Activated CD4-positive, CD25-positive, alpha-beta regulatory T cell (primary cell): Measurements from ENCODE around the gene E2F1.
"Not testable (repeated sequence)": the region's sequence is repeated elsewhere in the genome, so short reads cannot be mapped to it uniquely, and the experiment has no call there.

Source experiments
- DNase-seq, 4 experiments: peaks; one replicate each; lab custom pipeline; 2025; lab: John Stamatoyannopoulos, UW

The E2F1 gene

GRCh38 chr20:33658929-33659328 is 27.3 kb downstream of the E2F1 start:
- no peak for DNase-seq

DNA sequence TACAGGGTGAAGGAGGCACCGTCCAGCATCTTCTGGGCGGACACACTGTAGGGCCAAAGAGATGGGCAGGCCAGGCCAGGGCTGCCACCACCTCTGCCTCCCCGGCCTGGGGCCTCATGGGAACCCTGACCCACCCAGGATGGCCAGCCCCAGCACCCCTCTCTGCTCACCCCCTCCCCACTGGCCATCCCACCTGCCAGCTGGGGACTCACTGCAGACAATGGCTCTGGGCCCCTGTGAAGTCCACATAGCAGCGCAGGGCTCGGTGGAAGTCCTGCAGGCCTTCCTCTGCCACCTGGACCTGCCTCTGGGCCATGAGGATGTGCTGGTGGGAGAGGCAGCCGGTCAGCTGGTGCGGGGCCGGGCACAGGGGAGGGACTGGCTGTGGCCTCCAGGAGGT is 27.7 kb downstream of the E2F1 start:
- DNase-seq, result no peak

DNA sequence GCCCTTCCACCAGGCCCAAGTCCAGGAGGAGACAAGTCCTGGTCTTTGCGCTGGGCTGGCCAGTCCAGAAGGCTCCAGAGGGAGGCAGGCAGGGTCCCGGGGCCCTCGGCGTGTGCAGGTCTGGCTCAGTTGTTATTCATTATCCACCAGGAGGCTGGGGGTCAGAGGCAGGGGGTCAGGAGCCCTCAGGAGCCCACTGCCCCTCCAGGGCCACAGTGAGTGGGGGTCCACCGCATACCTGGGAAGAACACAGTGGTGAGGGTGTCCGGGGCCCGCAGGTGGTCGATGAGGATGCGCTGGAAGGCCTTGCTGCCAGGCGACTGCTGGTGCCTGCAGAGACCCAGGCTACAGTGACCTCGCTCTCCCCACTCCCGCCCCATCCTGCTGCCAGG is 28.5 kb downstream of the E2F1 start:
- no peak for DNase-seq

DNA sequence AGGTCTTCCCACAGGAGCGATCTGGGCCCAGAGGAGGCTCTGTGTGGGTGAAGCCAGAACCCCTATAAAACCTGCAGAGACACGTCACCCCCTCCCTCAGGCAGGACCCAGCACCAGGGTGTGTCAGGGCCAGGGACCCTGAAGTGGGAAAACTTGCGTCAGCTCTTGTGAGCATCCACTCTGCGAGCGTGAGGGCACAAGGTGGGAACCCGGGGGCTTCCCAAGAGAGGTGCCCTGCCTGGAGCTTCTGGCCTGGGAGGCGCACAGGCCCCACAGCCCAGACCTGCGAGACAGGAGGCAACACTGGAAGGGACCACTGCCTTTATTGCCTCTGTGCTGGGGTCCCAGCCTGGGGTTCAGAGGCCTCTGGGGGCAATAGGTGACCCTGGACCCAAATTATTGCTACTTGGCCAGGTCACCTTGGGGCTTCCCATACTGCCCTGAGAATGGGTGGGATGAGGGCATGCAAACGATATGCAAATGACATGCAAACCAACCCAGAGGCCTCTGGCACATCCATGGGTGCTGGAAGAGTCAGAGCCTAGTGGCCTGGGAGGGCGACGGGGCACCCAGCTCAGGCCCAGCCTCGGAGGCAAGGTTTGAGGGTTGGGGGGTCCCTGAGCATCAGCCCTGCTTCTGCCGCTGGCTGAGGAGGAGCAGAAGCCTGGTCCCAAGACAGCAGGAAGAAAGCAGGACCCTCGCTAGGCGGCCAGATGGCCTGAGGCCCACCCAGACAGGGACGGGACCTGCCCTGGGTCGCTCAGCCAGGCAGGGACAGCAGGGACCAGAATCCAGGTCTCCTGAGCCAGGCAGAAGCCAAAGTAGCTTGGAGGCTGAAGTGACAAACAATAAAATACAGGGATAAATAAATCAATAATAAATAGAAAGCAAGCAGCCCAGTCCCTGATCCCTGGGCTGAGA is 29.1 kb downstream of the E2F1 start:
- no peak for DNase-seq

DNA sequence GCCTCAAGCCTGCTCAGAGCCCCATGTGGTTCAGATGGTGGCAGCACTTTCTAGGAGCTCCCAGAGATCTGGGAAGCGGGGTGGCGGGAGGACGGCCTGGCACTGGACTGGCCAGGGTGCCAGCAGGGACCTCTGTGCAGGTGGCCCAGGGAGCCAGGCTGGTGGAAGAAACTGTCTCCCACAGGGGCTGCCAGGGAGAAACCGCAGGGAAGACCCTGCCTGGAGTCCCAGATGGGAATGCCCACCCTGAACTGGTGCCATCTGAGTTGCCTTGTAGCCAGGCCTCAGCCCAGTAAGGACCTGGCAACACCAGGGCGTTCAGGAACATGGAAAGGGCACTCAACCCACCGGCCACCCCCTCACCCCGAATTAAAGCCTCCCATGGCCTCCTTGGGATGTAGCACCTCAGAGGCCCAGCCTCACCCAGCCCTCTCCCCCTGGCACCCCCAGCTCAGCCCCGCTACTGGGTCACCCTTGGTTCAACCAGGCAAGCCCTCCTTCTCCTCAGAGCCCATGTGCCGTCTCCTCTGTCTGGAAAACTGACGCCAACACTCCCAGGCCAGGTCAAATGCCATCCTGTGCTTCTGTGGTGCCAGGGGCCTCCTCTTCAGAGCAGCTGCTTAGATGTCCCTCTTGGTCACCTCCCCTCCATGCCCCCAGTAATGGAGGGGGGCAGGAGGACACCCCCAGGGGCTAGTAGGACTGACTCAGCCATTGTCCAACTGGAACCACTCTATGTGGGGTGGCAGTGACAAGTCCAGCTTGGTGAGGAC is 30.0 kb downstream of the E2F1 start:
- DNase-seq, result no peak

DNA sequence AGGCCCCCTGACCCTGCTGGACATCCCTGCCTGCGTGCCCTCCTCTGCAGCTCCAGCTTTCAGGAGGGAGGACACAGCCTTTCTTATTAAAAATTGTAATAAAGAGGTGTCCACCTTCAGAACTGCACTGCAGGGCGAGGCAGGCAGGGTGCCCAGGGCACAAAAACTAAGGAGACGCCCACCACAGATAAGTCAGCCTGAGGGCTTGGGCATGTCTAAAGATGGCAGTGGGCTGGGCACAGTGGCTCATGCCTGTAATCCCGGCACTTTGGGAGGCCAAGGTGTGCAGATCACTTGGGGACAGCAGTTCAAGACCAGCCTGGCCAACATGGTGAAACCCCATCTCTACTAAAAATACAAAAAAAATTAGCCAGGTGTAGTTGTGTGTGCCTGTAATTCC is 31.0 kb downstream of the E2F1 start:
- DNase-seq, result no peak

DNA sequence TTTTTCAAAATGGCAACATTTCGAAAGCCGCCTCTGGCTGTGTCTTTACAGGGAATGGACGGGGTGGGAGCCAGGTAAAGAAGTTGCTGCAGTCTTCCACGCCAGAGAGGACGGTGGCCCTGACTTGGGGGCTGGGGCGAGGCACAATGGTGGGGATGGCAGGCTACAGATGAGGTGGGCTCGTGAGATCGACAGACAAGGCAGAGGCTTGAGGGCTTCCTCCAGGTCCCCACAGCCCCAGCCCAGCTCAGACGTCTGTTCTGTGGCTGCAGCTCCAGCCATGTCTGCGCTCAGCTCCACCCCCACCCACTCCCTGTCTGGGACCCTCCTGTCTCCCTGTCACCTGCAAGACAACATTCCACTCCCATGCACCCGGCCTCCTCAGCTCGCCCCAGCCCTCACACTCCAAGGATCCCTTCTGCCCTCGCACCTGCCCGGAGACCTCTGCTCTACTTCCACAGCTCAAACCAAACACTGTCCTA is 31.5 kb downstream of the E2F1 start:
- no peak for DNase-seq

GRCh38 chr20:33653900-33654596 is 32.1 kb downstream of the E2F1 start:
- DNase-seq, result no peak

DNA sequence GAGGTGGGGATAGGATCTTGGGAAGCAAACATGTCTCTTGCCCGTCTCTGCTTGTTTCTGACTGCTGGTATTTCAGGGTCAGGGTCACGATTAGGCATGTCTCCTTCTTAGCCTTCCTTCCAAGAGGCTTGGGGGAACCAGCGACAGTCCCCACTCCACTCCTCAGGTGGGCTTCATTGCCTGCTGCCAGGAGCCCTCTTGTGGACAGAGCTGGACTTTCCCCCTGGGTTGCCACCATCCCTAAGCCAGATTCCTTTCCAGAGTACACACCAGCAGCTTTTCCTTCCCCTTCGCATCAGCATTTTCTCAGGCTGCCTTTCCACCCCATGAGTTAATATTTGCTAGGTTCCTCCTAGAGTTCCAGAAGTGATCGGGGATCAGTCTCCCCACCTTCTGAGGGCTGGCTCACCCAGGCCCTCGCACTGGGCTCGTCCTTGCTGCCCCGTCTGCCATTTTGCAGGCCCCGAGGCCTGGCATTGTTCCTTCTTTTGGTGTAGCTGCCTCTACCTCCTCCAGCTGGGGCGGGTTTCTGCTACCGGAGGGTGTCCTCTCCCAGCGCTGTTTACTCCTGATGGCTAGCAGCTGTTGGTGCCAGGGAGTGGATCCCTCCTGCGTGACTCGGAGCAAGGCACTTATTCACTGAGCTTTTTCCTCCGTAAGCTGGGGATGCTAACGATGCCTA is 32.8 kb downstream of the E2F1 start:
- DNase-seq, result no peak

DNA sequence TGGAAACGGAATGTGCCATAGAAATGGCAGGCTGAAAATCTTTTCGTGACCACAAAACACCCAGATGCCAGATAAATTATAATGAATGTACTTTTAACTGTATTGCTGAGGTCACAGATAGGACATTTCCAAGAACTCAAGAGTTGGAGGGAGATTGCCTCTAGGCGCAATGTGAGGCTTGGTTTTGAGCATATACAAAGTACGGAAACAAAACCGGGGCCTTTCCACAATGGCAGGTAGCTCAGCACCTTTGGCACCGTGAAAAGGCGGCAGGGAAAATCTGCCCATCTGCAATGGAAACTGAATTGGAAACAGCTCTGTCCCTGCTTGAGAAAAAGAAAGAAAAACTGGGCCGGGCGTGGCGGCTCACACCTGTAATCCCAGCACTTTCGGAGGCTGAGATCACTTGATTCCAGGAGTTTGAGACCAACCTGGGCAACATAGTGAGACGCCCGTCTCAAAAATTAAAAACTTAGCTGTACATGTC is 34.6 kb downstream of the E2F1 start:
- no peak for DNase-seq

DNA sequence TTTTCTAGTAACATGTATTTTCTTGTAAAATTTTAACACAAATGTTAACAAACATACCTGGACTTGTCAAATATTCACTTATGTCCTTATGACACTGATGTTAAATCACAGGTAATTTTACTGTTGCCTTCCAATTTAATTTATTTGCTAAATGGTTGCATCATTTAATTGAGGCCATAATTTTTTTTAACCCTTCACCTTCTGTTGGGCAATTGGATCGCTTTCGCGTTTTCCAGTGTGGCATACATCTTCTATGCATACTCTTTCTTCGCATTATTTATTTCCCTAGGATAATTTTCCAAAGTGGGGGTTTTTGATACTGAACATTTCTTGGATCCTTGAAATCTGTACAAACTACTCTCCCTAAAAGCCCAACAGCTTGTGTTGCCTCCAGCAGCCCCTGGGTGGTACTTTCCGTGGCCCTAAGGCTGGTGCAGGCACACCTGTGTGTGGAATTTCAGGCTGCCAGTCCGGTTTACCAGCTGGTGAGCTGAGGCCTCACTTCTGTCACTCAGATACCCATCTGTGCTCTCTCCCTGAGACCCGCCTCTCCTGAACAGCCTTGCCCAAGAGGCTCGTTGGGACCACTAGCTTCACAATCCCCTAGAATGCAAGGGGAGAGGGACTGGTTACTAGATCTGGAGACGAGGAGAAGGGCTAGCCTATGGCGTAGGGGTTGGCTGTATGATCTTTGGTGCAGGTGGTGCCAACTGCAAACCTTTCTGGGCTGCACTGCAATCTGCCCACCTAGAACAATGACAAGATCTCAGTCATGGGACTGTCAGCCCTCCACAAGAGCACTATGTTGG is 35.2 kb downstream of the E2F1 start:
- DNase-seq, result no peak

- no peak for DNase-seq
Observed at GRCh38 chr20:33650111-33650752, 36.0 kb downstream of the E2F1 start.

DNA sequence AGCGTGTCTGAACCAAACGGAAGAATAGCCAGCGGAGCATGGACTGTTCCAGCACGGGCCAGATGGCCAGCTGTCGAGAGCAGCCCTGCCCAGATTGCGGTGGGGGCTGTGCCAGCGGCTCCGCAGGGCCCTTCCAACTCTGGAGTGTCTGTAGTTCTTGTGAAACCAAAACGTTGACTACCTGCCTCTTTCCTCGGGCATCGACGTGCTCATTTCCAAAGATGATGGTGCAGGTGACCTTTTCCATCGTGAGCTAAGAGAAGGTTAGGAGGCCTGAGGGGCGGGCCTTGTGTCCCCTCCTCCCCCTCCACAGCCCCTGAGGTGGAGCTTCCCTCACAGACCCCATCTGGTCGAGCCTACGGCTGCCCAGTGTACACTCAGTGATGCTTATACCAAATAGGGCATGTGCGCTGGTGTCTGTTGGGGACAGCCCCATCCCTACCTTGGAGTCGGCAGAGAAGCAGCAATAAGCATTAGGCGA is 36.9 kb downstream of the E2F1 start:
- DNase-seq, result no peak

- no peak for DNase-seq
Observed at GRCh38 chr20:33648396-33649004, 37.7 kb downstream of the E2F1 start.

GRCh38 chr20:33647603-33648395 is 38.4 kb downstream of the E2F1 start:
- DNase-seq, result no peak

- DNase-seq, result not testable (repeated sequence)
Observed at GRCh38 chr20:33646959-33647602, 39.1 kb downstream of the E2F1 start.

DNA sequence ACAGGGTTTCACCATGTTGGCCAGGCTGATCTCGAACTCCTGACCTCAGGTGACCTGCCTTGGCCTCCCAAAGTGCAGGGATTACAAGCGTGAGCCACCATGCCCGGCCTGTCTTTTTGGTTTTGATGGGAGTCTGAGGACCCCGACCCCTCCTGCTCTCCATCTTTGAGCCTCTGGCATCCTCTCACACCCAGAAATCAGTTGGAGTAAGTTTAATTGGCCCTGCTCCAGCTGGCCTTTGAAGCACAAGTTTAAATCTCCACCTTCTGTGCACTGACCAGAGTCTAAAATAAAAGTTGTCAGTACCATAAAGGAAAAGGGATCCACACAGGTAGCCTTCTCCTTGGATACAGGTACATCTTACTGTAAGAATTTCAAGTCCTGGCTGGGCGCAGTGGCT is 40.0 kb downstream of the E2F1 start:
- DNase-seq, result no peak

DNA sequence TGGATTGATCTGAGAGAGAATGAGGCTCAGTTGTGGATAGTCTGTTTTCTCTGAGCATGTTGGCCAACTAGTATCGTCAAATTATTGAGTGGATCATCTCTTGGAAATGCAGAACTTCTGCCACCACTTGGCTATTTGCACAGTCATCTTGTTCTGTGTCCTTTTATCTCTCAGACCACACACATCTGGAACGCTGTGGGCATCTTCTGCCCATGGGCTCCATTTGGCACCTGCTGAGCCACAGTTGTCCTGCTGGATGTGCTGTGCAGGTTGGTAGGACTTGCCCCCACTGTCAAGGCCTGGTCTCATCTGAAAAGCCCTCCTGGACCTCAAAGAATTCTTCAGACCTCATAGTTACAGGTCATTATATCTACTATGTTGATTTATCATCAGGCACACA is 40.8 kb downstream of the E2F1 start:
- DNase-seq, result no peak

DNA sequence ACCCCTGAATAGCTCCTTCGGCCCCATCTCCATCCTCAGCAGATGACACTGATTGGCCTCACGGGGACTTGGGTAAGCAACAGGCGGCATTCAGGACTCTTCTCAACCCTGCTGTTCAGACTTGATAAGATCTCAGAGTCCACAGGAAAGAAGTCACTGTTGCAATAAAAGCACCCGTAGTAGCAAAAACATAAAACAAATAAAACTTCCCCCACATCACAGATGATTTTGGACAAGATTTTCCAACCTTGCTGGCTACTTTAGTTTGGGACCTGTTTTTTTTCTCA is 41.2 kb downstream of the E2F1 start:
- DNase-seq, result no peak
